Gastroesophageal sphincter (tissue), 4 donors: Measurements from ENCODE around the gene SAA2. TPM values are rescaled to one million over a fixed set of nuclear protein-coding genes. Genes with fewer than 3 reads are reported as not detected.
"Not testable (repeated sequence)": the region's sequence is repeated elsewhere in the genome, so short reads cannot be mapped to it uniquely, and the experiment has no call there.

ENCODE experiments used
- ATAC-seq: fragments of 150-250 bp; one replicate; pipeline ENCODE4 v1.9.1; 2016; ENCODE audit warnings: mild to moderate bottlenecking, moderate library complexity
- H3K27ac ChIP-seq, 4 donors: fragments of 200-600 bp; sonication (generic) in 3 of 4; 1 replicate in 3 of 4; 2 replicates in 1 of 4; pipeline ENCODE4 v1.5.1; 2016 to 2019
- H3K27me3 ChIP-seq: fragments of 200-600 bp; sonication (generic); one replicate; pipeline ENCODE4 v1.5.1; 2019
- H3K36me3 ChIP-seq, 2 donors: fragments of 200-600 bp; sonication (generic); one replicate each; pipeline ENCODE4 v1.5.1; 2019; ENCODE audit warnings: control low read depth in 1 of 2
- H3K4me1 ChIP-seq, 3 donors: fragments of 200-600 bp; sonication (generic); 1 replicate in 2 of 3; 2 replicates in 1 of 3; pipeline ENCODE4 v1.5.1; 2016 to 2019; ENCODE audit warnings: control low read depth in 2 of 3
- H3K4me3 ChIP-seq, 2 donors: fragments of 200-600 bp; sonication (generic); one replicate each; pipeline ENCODE4 v1.5.1; 2019; ENCODE audit warnings: mild to moderate bottlenecking in 1 of 2, moderate library complexity in 1 of 2
- H3K9me3 ChIP-seq, 3 donors: fragments of 200-600 bp; sonication (generic); one replicate each; pipeline ENCODE4 v1.5.1; 2017 to 2019; ENCODE audit warnings: control low read depth in 2 of 3
- EP300 ChIP-seq: sonication (generic); formaldehyde crosslinking; IDR thresholded peaks from one replicate; pipeline ENCODE4 v1.6.1; 2017; ENCODE audit warnings: antibody characterized with exemption, mild to moderate bottlenecking
- POLR2A ChIP-seq, 2 donors: fragments of 450-650 bp; IDR thresholded peaks; one replicate each; pipeline ENCODE4 v1.6.1; 2017; ENCODE audit warnings: antibody characterized with exemption in 2 of 2, mild to moderate bottlenecking in 2 of 2, moderate library complexity in 1 of 2
- POLR2AphosphoS5 ChIP-seq: sonication (generic); formaldehyde crosslinking; IDR thresholded peaks from one replicate; pipeline ENCODE4 v1.6.1; 2017; ENCODE audit warnings: antibody characterized with exemption
- WGBS, 2 donors: methylation state at CpG; one replicate each; pipeline ENCODE4 v1.1.5; 2018; ENCODE audit warnings: low coverage in 1 of 2; 5-methylcytosine and 5-hydroxymethylcytosine counted together
- small RNA-seq, 4 donors: library from RNA; depleted of rRNA; stranded (forward); fragments of <200 nt; gene quantifications; one replicate each; pipeline ENCODE3, GENCODE V24; 2016
- total RNA-seq, 4 donors: library from RNA; depleted of rRNA; stranded (reverse); fragments of >200 nt; gene quantifications; one replicate each; pipeline ENCODE4 v1.1.0, GENCODE V29; 2016
- TF ChIP-seq, protein P1 (sequence below), 4 experiments: fragments of 200-600 bp in 2 of 4; fragments of 450-650 bp in 2 of 4; sonication (generic) in 1 of 4; IDR thresholded peaks; one replicate each; pipeline ENCODE4 v1.5.1; 2017 to 2019; ENCODE audit warnings: antibody characterized with exemption in 4 of 4, mild to moderate bottlenecking in 2 of 4, moderate library complexity in 2 of 4

The SAA2 gene
- total RNA-seq, 4 donors from 2014 or later = 18.6 to 36.5 TPM; not detected in 2

DNA sequence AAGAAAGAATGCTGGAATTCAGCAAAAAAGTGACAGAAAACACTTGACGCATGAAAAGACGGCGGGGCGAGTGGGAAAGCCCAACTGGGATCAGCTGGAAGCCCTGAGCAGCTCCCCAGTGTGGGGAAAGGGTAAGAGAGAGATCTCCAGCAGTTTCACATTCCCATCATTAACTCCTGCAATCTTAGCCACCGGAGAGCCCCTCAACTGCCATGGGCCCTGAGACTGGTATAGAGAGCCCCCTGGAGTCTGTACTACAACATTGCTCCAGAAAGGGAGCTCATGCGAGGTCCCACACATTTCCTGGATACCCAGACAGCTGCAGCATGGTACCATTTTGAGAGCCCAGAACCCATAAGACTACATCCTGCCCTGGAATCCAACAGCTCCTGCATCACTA lies 44.7 kb downstream of the SAA2 start:
- WGBS, 2 donors = 4 to 7% methylated on average over 6 of the region's 6 CpGs
- no peaks in the 10 kb centered on the region for H3K9me3 ChIP-seq
- no peak for ATAC-seq
- no peaks in the 10 kb centered on the region for H3K4me1 ChIP-seq
- H3K27ac ChIP-seq = no peak overlapping the region
- H3K4me3 ChIP-seq = no peak overlapping the region
- peaks cover 34% of the 10 kb centered on the region for H3K27me3 ChIP-seq
- TF ChIP-seq POLR2AphosphoS5 (no peak), POLR2A (IDR thresholded peaks at IDR 0.05) (no peak), EP300 (no peak)
- TF ChIP-seq, protein P1, sequence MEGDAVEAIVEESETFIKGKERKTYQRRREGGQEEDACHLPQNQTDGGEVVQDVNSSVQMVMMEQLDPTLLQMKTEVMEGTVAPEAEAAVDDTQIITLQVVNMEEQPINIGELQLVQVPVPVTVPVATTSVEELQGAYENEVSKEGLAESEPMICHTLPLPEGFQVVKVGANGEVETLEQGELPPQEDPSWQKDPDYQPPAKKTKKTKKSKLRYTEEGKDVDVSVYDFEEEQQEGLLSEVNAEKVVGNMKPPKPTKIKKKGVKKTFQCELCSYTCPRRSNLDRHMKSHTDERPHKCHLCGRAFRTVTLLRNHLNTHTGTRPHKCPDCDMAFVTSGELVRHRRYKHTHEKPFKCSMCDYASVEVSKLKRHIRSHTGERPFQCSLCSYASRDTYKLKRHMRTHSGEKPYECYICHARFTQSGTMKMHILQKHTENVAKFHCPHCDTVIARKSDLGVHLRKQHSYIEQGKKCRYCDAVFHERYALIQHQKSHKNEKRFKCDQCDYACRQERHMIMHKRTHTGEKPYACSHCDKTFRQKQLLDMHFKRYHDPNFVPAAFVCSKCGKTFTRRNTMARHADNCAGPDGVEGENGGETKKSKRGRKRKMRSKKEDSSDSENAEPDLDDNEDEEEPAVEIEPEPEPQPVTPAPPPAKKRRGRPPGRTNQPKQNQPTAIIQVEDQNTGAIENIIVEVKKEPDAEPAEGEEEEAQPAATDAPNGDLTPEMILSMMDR (IDR thresholded peaks at IDR 0.05) = no peak
- no peaks in the 10 kb centered on the region for H3K36me3 ChIP-seq

DNA sequence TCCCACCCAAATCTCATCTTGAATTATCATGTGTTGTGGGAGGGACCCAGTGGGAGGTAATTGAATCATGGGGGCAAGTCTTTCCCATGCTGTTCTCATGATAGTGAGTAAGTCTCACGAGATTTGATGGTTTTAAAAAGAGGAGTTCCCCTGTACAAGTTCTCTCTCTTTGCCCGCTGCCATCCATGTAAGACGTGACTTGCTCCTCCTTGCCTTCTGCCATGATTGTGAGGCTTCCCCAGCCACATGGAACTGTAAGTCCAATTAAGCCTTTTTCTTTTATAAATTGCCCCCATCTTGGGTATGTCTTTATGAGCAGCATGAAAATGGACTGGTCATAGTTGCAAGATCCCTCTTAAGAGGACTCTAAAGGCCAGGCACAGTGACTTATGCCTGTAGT lies 50.7 kb downstream of the SAA2 start:
- H3K27ac ChIP-seq, ATAC-seq, H3K36me3 ChIP-seq, H3K4me3 ChIP-seq, H3K9me3 ChIP-seq, H3K4me1 ChIP-seq, H3K27me3 ChIP-seq: not testable (repeated sequence)
- WGBS, 2 donors = 61% methylated on average over 3 of the region's 3 CpGs; no CpG with 5 or more reads in 1 of the 2 donors

DNA sequence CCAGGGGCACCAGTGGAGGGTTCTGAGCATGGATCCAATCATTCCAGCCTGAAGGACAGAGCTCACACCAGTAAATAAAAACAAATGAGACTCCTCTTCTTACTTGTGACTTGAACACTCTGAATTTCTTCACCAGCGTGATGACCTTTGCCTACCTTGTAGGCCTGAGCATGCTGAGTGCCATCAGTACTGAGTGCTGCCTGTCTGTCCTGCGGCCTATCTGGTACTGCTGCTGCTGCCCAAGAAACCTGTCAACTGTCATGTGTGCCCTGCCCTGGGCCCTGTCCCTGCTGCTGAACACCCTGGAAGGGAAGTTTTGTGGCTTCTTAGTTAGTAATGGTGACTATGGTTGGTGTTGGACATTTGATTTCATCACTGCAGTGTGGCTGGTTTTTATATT lies 51.9 kb downstream of the SAA2 start:
- WGBS, 2 donors = 89% methylated on average over 2 of the region's 2 CpGs; no CpG with 5 or more reads in 1 of the 2 donors
- Histone ChIP-seq H3K4me3 (no peak overlapping the region), H3K4me1 (no peaks in the 10 kb centered on the region), H3K36me3 (no peaks in the 10 kb centered on the region), H3K27me3 (peaks cover 6% of the 10 kb centered on the region), H3K27ac (no peak overlapping the region), H3K9me3 (no peaks in the 10 kb centered on the region)
- no peak for ATAC-seq
- TF ChIP-seq EP300 (no peak), POLR2AphosphoS5 (no peak), POLR2A (IDR thresholded peaks at IDR 0.05) (no peak)
- TF ChIP-seq, protein P1 (IDR thresholded peaks at IDR 0.05) = no peak

Small RNAs within 50 kb of the gene (small RNA-seq; reads per million reads assigned to genes)
- gene RNA5SP333 (0 reads per million in 4 donors), gene RNA5SP334 (0 reads per million in 4 donors)

Other genes with a start within 250 kb of the SAA2 start
- gene SERGEF, start 235.6 kb downstream of the SAA2 start, total RNA-seq = 10 to 100 TPM; 35.5 to 42.5 (median 36.3) TPM
- gene TPH1, start 202.4 kb downstream of the SAA2 start, total RNA-seq = under 1 TPM in 3 of 4 donors, not detected in 1; 0.13 to 0.47 (median 0.27) TPM
- 10 to 100 TPM; 11.3 to 21.5 (median 14.4) TPM for gene SAAL1, start 142.6 kb downstream of the SAA2 start, total RNA-seq
- under 1 TPM in 1 of 4 donors, not detected in 3; 0.31 TPM for gene MRGPRX3, start 116.1 kb downstream of the SAA2 start, total RNA-seq
- not detected for gene MRGPRX4, start 75.8 kb downstream of the SAA2 start, total RNA-seq
- gene SAA4, start 11.9 kb downstream of the SAA2 start, total RNA-seq = 1 to 10 TPM in 1 of 4 donors, not detected in 3; 1.5 TPM
- 10 to 100 TPM in 2 of 4 donors, 1 to 10 TPM in 1, not detected in 1; 3.6 to 71.7 (median 32.3) TPM for gene SAA1, start 17.6 kb upstream of the SAA2 start, total RNA-seq
- 10 to 100 TPM; 13.5 to 37.3 (median 20.2) TPM for gene HPS5, start 73.5 kb upstream of the SAA2 start, total RNA-seq
- gene GTF2H1, start 73.9 kb upstream of the SAA2 start, total RNA-seq = 10 to 100 TPM; 47.3 to 61.8 (median 57.4) TPM
- 100 to 1,000 TPM; 394 to 614 (median 526) TPM for gene LDHA, start 145.9 kb upstream of the SAA2 start, total RNA-seq
- gene LDHC, start 163.7 kb upstream of the SAA2 start, total RNA-seq = not detected
- not detected for gene LDHAL6A, start 207.2 kb upstream of the SAA2 start, total RNA-seq